HL-60/S4 treated with retinoic acid at 250 ng/mL for 4 days and 3 days (cell line): ENCODE results near the gene NAALADL2.
"Not testable (repeated sequence)": the region's sequence is repeated elsewhere in the genome, so short reads cannot be mapped to it uniquely, and the experiment has no call there.

Source experiments
- in situ Hi-C: fragments of 300-500 bp; cut with MboI; formaldehyde crosslinking; loops from 2 replicates; pipeline ENCODE4 v1.7.0; 2022; ENCODE audit warnings: low sequenced_read_pairs

The NAALADL2 gene

GRCh38 chr3:175805825-175806224 is 946.7 kb downstream of the NAALADL2 start:
- in situ Hi-C loops: no loop called here

GRCh38 chr3:175807175-175807574 is 948.0 kb downstream of the NAALADL2 start:
- in situ Hi-C loops: no loop called here

GRCh38 chr3:175818811-175819464 is 959.8 kb downstream of the NAALADL2 start:
- in situ Hi-C loops: no loop called here

DNA sequence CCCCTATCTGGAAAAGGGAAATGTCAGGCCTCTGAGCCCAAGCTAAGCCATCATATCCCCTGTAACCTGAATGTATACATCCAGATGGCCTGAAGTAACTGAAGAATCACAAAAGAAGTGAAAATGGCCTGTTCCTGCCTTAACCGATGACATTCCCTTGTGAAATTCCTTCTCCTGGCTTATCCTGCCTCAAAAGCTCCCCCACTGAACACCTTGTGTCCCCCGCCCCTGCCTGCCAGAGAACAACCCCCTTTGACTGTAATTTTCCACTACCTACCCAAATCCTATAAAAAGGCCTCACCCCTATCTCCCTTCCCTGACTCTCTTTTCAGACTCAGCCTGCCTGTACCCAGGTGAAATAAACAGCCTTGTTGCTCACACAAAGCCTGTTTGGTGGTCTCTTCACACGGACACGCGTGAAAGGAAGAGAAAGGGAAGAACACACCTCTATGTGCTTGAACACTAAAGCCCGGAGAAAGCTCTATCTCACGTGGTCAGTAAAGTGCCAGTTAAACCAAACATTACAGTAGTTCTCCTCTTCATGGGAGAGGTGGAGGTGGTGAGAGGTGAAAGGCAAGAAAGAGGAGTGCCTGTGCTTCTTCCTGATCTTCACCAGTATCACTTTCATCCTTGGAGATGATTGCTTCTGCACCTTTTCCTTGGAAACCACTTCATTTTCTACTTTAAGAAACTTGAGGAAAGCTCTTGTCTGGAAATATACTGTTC is 963.8 kb downstream of the NAALADL2 start:
- in situ Hi-C loops: not testable (repeated sequence)

GRCh38 chr3:175825016-175825580 is 966.0 kb downstream of the NAALADL2 start:
- in situ Hi-C loops: not testable (repeated sequence)

DNA sequence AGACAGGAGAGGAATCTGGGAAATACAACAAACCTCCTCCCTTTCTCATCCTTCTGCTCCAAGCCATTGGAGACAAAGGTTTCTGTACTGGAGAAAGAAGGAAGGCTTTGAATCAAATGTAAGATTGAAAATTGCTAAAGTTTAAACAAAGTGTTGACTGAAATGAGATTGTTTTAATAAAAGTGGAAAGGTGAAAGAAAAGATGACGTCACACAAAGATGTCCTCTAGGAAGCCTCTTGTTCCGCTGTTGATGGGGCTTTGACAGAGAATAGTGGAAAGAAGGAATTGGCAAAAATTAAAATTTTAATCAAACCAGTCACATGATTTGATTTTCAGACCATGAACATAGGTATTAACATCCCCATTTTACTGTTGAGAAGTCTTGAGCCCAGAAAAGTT is 967.6 kb downstream of the NAALADL2 start:
- in situ Hi-C loops: no loop called here

DNA sequence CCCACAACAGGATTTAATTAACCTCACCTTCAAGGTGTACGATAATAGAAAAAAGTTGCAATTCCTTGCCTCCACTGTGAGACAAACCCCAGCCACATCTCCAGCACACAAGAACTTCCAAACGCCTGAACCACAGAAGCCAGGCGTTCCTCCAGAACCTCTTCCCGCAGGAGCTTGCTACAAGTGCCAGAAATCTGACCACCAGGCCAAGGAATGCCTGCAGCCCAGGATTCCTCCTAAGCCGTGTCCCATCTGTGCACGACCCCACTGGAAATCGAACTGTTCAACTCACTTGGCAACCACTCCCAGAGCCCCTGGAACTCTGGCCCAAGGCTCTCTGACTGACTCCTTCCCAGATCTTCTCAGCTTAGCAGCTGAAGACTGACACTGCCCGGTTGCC is 970.7 kb downstream of the NAALADL2 start:
- in situ Hi-C loops: not testable (repeated sequence)

DNA sequence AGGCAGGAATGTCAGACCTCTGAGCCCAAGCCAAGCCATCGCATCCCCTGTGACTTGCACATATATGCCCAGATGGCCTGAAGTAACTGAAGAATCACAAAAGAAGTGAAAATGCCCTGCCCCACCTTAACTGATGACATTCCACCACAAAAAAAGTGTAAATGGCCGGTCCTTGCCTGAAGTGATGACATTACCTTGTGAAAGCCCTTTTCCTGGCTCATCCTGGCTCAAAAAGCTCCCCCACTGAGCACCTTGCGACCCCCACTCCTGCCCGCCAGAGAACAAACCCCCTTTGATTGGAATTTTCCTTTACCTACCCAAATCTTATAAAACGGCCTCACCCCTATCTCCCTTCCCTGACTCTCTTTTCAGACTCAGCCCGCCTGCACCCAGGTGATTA is 976.6 kb downstream of the NAALADL2 start:
- in situ Hi-C loops: not testable (repeated sequence)

DNA sequence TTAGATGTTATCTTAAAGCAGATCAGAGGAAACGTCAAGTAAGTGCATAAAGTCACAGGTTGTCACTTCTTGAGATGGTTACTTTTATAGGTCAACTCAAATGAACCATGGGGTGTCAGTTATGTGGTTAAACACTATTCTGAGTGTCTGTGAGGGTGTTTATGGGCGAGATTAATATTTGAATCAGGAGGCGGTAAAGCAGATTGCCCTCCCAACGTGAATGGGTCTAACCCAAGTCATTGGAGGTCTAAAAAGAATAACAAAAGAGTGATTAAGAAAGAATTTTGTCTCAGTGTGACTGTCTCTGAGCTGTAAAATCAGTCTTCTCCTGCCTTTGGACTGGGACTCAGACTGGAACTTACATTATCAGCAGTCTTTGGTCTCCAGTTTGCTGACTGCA is 977.5 kb downstream of the NAALADL2 start:
- in situ Hi-C loops: no loop called here

DNA sequence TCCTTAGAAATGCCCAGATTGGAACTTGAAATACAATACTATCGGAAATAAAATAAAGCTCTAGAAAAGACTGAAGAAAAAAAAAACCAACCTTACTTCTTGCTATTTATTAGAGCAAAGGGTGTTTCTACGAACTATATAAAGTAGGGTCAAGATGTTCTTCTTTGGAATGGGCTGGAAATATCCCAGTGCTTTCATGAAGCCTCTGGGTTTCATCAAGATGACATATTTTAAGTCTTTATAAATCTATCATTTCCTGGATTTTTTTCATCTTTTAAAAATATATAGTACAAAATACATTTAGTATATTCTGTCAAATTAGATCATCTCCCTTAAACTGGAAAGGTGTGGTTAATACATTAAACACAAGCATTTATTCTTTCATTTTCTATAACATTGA is 978.8 kb downstream of the NAALADL2 start:
- in situ Hi-C loops: no loop called here

DNA sequence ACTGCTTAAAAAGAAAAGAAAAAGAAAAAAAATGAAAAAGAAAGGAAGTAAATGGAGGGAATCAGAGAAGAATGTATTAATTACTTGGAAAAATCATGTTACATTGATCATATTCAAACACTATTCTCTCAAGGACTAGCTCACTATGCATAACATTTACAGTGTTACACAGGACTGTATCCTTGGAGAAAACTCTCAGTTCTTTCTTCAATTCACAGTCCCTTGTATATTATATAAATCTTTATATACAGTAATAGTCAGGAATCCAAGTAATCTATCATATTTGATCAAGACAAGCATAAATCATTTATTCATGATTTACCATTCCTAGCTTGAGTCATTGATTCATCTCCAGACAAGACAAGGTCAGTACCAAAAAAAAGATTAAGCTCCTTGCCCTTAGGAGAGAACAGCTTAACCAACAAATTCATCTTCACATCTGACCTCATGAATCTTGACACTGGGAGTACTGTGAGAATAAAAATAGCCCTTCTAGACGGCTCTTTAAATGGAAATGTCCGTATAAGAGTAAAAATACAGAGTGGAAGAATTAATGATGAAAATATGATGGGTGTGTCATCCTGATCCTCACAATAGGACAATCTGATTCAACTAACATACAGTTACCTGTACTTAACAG is 980.4 kb downstream of the NAALADL2 start:
- in situ Hi-C loops: no loop called here

DNA sequence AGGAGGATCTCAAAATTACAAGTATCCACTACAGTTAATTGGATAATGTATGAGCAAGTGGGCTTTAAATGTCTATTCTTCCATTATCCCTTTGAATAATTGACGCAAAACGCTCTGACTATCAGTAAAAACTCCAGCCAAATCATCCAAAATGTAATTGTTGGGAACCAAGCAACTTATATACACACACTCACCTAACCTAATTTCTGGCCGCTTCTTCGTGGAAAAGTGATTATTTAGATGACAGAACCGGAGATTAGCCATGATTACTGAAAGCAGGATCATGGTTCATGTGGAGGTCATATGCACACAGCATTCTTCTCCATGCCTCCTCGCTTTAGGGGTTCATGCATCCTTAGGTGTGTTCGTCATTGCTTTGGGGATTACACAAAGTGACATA is 992.4 kb downstream of the NAALADL2 start:
- in situ Hi-C loops: no loop called here

DNA sequence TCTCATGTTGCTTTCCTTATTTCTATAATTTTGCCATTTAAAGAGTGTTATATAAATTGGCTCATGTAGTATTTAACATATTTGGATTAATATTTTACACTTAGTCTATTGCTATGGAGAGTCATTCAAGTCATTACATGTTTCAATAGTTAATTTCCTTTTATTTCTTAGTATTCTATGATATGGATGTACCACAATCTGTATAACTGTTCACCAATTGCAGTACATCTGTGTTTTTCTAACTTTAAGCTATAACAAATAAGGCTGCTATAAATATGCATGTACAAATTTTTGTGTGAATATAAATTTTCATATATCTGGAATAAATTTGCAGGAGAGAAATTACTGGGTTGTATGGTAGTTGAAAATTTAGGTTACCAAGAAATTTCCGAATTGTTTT is 993.4 kb downstream of the NAALADL2 start:
- in situ Hi-C loops: no loop called here

DNA sequence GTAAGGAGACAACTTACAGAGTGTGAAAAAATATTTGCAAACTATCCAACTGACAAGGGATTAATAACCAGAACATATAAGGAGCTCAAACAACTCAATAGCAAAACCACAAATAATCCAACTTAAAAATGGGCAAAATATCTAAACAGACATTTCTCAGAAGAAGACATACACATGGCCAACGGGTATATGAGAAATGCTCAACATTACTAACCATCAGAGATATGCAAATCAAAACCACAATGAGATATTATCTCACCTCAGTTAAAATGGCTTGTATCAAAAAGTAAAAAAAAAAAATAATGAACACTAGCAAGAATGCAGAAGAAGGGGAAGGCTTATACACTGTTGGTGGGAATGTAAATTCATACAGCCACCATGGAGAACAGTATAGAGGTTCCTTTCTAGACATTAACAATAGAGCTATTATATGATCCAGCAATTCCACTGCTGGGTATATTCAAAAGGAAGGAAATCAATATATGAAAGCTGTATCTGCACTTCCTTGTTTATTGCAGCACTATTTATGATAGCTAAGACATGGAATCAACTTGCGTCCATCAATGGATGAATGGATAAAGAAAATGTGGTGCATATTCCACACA is 998.6 kb downstream of the NAALADL2 start:
- in situ Hi-C loops: no loop called here
